ENCODE measurements around the gene ARID3A.

- TF ChIP-seq, protein P1, sequence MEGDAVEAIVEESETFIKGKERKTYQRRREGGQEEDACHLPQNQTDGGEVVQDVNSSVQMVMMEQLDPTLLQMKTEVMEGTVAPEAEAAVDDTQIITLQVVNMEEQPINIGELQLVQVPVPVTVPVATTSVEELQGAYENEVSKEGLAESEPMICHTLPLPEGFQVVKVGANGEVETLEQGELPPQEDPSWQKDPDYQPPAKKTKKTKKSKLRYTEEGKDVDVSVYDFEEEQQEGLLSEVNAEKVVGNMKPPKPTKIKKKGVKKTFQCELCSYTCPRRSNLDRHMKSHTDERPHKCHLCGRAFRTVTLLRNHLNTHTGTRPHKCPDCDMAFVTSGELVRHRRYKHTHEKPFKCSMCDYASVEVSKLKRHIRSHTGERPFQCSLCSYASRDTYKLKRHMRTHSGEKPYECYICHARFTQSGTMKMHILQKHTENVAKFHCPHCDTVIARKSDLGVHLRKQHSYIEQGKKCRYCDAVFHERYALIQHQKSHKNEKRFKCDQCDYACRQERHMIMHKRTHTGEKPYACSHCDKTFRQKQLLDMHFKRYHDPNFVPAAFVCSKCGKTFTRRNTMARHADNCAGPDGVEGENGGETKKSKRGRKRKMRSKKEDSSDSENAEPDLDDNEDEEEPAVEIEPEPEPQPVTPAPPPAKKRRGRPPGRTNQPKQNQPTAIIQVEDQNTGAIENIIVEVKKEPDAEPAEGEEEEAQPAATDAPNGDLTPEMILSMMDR (IDR thresholded peaks at IDR 0.05) = no peak
- TF ChIP-seq, protein P2, sequence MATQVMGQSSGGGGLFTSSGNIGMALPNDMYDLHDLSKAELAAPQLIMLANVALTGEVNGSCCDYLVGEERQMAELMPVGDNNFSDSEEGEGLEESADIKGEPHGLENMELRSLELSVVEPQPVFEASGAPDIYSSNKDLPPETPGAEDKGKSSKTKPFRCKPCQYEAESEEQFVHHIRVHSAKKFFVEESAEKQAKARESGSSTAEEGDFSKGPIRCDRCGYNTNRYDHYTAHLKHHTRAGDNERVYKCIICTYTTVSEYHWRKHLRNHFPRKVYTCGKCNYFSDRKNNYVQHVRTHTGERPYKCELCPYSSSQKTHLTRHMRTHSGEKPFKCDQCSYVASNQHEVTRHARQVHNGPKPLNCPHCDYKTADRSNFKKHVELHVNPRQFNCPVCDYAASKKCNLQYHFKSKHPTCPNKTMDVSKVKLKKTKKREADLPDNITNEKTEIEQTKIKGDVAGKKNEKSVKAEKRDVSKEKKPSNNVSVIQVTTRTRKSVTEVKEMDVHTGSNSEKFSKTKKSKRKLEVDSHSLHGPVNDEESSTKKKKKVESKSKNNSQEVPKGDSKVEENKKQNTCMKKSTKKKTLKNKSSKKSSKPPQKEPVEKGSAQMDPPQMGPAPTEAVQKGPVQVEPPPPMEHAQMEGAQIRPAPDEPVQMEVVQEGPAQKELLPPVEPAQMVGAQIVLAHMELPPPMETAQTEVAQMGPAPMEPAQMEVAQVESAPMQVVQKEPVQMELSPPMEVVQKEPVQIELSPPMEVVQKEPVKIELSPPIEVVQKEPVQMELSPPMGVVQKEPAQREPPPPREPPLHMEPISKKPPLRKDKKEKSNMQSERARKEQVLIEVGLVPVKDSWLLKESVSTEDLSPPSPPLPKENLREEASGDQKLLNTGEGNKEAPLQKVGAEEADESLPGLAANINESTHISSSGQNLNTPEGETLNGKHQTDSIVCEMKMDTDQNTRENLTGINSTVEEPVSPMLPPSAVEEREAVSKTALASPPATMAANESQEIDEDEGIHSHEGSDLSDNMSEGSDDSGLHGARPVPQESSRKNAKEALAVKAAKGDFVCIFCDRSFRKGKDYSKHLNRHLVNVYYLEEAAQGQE (IDR thresholded peaks at IDR 0.05; ENCODE audit: insufficient read depth in 1 of 2, low read depth in 2 of 2, low read length in 1 of 2) = no peak
- TF ChIP-seq SIN3A (IDR thresholded peaks at IDR 0.05; ENCODE audit: borderline replicate concordance, insufficient read depth, low read depth, low read length) (no peak), POLR2AphosphoS5 (IDR thresholded peaks at IDR 0.05; ENCODE audit: low read depth, low read length) (no peak)
Observed at GRCh38 chr19:962683-963400, 37.0 kb downstream of the ARID3A start.

Measured in Panc1 (cell line).